Bronchial epithelial cell (primary cell): ENCODE results near the gene TXNDC16. TPM values are rescaled to one million over a fixed set of nuclear protein-coding genes. Genes with fewer than 3 reads are reported as not detected.
"Not testable (repeated sequence)": the region's sequence is repeated elsewhere in the genome, so short reads cannot be mapped to it uniquely, and the experiment has no call there.

Source experiments
- DNase-seq: peaks from one replicate; pipeline ENCODE4 v3.0.0-alpha.2; 2010; ENCODE audit warnings: low read depth
- FAIRE-seq: peaks from 2 replicates; lab custom pipeline; 2011; peaks lifted over from hg19 to GRCh38; lab: Jason Lieb, UNC
- H3K27me3 ChIP-seq: 2 replicates; pipeline ENCODE4 v1.5.1; 2011; ENCODE audit warnings: low read length; ENCODE audit not compliant: control insufficient read depth, insufficient read depth
- H3K36me3 ChIP-seq: 2 replicates; pipeline ENCODE4 v1.5.1; 2011; ENCODE audit warnings: low read length; ENCODE audit not compliant: control insufficient read depth, insufficient read depth
- H3K4me3 ChIP-seq: 2 replicates; pipeline ENCODE4 v1.5.1; 2011; ENCODE audit warnings: mild to moderate bottlenecking, low read depth, low read length, control low read depth
- CTCF ChIP-seq: IDR thresholded peaks from 2 replicates; pipeline ENCODE4 v1.5.1; 2011; ENCODE audit warnings: mild to moderate bottlenecking, moderate library complexity, low read length, control low read depth, inconsistent platforms; ENCODE audit not compliant: insufficient read depth, severe bottlenecking
- total RNA-seq: library from RNA; depleted of rRNA; stranded (reverse); fragments of >200 nt; gene quantifications from 2 replicates; pipeline ENCODE4 v1.2.1, GENCODE V29; 2014

Gene TXNDC16
- total RNA-seq, 1 donor from 2014 or later, result 0.79 TPM

- DNase-seq, result no peak
- TF ChIP-seq CTCF, result no peak
- FAIRE-seq, result no peak
- Histone ChIP-seq H3K4me3 (no peak overlapping the region), H3K36me3 (no peaks in the 10 kb centered on the region), H3K27me3 (no peaks in the 10 kb centered on the region)
Measured at GRCh38 chr14:52590318-52590717, 38.0 kb upstream of the TXNDC16 start.

- no peak for FAIRE-seq
- no peak for TF ChIP-seq CTCF
- H3K27me3 ChIP-seq, result no peaks in the 10 kb centered on the region
- H3K4me3 ChIP-seq, result no peak overlapping the region
- DNase-seq, result no peak
- H3K36me3 ChIP-seq, result no peaks in the 10 kb centered on the region
Measured at GRCh38 chr14:52589646-52590045, 37.3 kb upstream of the TXNDC16 start.

- Histone ChIP-seq H3K27me3 (no peaks in the 10 kb centered on the region), H3K4me3 (no peak overlapping the region), H3K36me3 (no peaks in the 10 kb centered on the region)
- no peak for TF ChIP-seq CTCF
- FAIRE-seq (no peak), DNase-seq (peak; percentile 67)
Measured at GRCh38 chr14:52583544-52583943, 31.2 kb upstream of the TXNDC16 start.

GRCh38 chr14:52575858-52576257, 23.6 kb upstream of the TXNDC16 start:
- no peak for TF ChIP-seq CTCF
- FAIRE-seq (no peak), DNase-seq (no peak)
- Histone ChIP-seq H3K27me3 (no peaks in the 10 kb centered on the region), H3K36me3 (no peaks in the 10 kb centered on the region), H3K4me3 (no peak overlapping the region)

- FAIRE-seq, DNase-seq, H3K4me3 ChIP-seq, H3K27me3 ChIP-seq, H3K36me3 ChIP-seq: not testable (repeated sequence)
Measured at GRCh38 chr14:52568454-52568853, 16.1 kb upstream of the TXNDC16 start.

GRCh38 chr14:52563120-52563519, 10.8 kb upstream of the TXNDC16 start:
- peak; percentile 69 for DNase-seq
- FAIRE-seq, result no peak
- H3K27me3 ChIP-seq, result no peaks in the 10 kb centered on the region

More at GRCh38 chr14:52563120-52563519, 10.8 kb upstream of the TXNDC16 start:
- Histone ChIP-seq H3K36me3 (no peaks in the 10 kb centered on the region), H3K4me3 (no peak overlapping the region)
- TF ChIP-seq CTCF, result no peak
